HepG2 (cell line): Measurements from ENCODE around the gene TMX2. TPM values are rescaled to one million over a fixed set of nuclear protein-coding genes. Genes with fewer than 3 reads are reported as not detected.

Source experiments
- ATF1 ChIP-seq: IDR thresholded peaks from 2 replicates; pipeline ENCODE4 v1.6.1; 2016; ENCODE audit warnings: mild to moderate bottlenecking, control low read depth
- CHD2 ChIP-seq: IDR thresholded peaks from 2 replicates; pipeline ENCODE4 v1.6.1; 2011; ENCODE audit warnings: low read depth, low read length, improper control_type of control experiment
- STAT5B ChIP-seq: sonication (generic); formaldehyde crosslinking; IDR thresholded peaks from 2 replicates; pipeline ENCODE4 v1.4.0; 2020; ENCODE audit warnings: missing genetic modification reagents
- XRCC5 ChIP-seq: fragments of 200-400 bp; formaldehyde crosslinking; optimal IDR thresholded peaks from 2 replicates; pipeline ENCODE3; 2017; ENCODE audit warnings: mild to moderate bottlenecking, low read length
- ZFAT ChIP-seq: sonication (generic); formaldehyde crosslinking; conservative IDR thresholded peaks from 2 replicates; pipeline ENCODE4 v1.8.1; 2023; ENCODE audit warnings: missing genetic modification reagents, inconsistent platforms
- ZNF619 ChIP-seq: sonication (generic); formaldehyde crosslinking; IDR thresholded peaks from 2 replicates; pipeline ENCODE4 v1.4.0; 2020; ENCODE audit warnings: mild to moderate bottlenecking, missing genetic modification reagents
- ZNF674 ChIP-seq: sonication (generic); formaldehyde crosslinking; IDR thresholded peaks from 2 replicates; pipeline ENCODE4 v1.5.0; 2020; ENCODE audit warnings: low read depth, mild to moderate bottlenecking, missing genetic modification reagents
- ZNF780A ChIP-seq: sonication (generic); formaldehyde crosslinking; IDR thresholded peaks from 2 replicates; pipeline ENCODE4 v1.8.0; 2022; ENCODE audit warnings: mild to moderate bottlenecking, missing genetic modification reagents, moderate library complexity
- polyA plus RNA-seq, 8 experiments: library from polyadenylated mRNA; depleted of rRNA in 3 of 8; stranded (reverse) in 7 of 8; unstranded in 1 of 8; fragments of >200 nt; fragmentation: Illumina TruSeq in 4 of 8; extraction: Trizol in 4 of 8; gene quantifications; 2 replicates each; pipeline versions ENCODE4 v1.2.1 to v1.2.3, GENCODE V29; 2011 to 2016; ENCODE audit warnings: low read depth in 4 of 8, missing spikeins in 1 of 8, mixed read lengths in 1 of 8; ENCODE audit not compliant: insufficient read depth in 1 of 8
- total RNA-seq, 5 experiments: library from RNA; depleted of rRNA; stranded (reverse); fragments of >200 nt; fragmentation: Illumina TruSeq; extraction: Trizol; gene quantifications; 2 replicates each; pipeline ENCODE4 v1.2.3, GENCODE V29; 2016; ENCODE audit warnings: low read depth in 1 of 5
- TF ChIP-seq, protein P1 (sequence below): sonication (generic); formaldehyde crosslinking; IDR thresholded peaks from 2 replicates; pipeline ENCODE4 v1.5.0; 2020; ENCODE audit warnings: mild to moderate bottlenecking, missing genetic modification reagents, borderline replicate concordance
- TF ChIP-seq, protein P2 (sequence below): IDR thresholded peaks from 2 replicates; pipeline ENCODE4 v1.6.1; 2016; ENCODE audit warnings: control low read depth
- TF ChIP-seq, protein P3 (sequence below): sonication (generic); formaldehyde crosslinking; IDR thresholded peaks from 2 replicates; pipeline ENCODE4 v1.4.0; 2020; ENCODE audit warnings: missing genetic modification reagents, borderline replicate concordance
- TF ChIP-seq, protein P4 (sequence below): sonication (generic); formaldehyde crosslinking; IDR thresholded peaks from 2 replicates; pipeline ENCODE4 v1.5.0; 2020; ENCODE audit warnings: mild to moderate bottlenecking, missing genetic modification reagents, borderline replicate concordance
- TF ChIP-seq, protein P5 (sequence below): sonication (generic); formaldehyde crosslinking; IDR thresholded peaks from 2 replicates; pipeline ENCODE4 v1.5.1; 2020; ENCODE audit warnings: missing genetic modification reagents, mild to moderate bottlenecking, borderline replicate concordance

Gene TMX2
- total and polyA plus RNA-seq, 2 of the 13 experiments (the other 11 are each of a cell fraction or from before 2014, with no cell fraction given), result 84.5 to 129 TPM

DNA sequence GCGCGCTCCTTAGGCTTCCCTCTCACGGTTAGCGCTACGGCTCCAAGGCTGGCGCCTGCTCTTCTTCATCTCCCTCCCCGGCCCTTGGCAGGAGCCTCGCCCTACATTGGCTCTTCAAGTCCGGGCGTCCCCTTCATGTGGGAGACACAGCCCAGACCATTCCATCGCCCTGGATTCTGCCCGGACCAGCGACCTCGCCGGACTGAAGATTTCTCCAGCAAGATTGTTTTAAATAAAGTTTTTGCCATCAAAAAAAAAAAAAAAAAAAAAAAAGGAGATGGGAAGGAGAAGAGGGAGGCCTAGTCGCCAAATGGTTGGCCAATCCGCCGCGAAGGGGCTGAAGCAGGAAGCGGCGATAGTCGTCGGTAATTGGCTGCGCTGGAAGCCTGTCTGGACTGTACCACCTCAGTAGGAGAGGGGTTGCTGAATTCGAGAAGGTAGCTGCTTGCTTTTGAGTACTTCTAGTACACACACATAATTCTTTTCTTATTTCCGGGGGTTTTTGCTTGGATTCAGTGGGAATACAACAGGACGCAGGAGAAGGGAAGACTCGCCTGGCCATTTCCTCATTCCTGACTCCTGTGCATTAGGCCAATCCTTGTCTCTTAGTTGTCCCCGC lies 45.2 kb upstream of the TMX2 start (continued):
- TF ChIP-seq, protein P1, sequence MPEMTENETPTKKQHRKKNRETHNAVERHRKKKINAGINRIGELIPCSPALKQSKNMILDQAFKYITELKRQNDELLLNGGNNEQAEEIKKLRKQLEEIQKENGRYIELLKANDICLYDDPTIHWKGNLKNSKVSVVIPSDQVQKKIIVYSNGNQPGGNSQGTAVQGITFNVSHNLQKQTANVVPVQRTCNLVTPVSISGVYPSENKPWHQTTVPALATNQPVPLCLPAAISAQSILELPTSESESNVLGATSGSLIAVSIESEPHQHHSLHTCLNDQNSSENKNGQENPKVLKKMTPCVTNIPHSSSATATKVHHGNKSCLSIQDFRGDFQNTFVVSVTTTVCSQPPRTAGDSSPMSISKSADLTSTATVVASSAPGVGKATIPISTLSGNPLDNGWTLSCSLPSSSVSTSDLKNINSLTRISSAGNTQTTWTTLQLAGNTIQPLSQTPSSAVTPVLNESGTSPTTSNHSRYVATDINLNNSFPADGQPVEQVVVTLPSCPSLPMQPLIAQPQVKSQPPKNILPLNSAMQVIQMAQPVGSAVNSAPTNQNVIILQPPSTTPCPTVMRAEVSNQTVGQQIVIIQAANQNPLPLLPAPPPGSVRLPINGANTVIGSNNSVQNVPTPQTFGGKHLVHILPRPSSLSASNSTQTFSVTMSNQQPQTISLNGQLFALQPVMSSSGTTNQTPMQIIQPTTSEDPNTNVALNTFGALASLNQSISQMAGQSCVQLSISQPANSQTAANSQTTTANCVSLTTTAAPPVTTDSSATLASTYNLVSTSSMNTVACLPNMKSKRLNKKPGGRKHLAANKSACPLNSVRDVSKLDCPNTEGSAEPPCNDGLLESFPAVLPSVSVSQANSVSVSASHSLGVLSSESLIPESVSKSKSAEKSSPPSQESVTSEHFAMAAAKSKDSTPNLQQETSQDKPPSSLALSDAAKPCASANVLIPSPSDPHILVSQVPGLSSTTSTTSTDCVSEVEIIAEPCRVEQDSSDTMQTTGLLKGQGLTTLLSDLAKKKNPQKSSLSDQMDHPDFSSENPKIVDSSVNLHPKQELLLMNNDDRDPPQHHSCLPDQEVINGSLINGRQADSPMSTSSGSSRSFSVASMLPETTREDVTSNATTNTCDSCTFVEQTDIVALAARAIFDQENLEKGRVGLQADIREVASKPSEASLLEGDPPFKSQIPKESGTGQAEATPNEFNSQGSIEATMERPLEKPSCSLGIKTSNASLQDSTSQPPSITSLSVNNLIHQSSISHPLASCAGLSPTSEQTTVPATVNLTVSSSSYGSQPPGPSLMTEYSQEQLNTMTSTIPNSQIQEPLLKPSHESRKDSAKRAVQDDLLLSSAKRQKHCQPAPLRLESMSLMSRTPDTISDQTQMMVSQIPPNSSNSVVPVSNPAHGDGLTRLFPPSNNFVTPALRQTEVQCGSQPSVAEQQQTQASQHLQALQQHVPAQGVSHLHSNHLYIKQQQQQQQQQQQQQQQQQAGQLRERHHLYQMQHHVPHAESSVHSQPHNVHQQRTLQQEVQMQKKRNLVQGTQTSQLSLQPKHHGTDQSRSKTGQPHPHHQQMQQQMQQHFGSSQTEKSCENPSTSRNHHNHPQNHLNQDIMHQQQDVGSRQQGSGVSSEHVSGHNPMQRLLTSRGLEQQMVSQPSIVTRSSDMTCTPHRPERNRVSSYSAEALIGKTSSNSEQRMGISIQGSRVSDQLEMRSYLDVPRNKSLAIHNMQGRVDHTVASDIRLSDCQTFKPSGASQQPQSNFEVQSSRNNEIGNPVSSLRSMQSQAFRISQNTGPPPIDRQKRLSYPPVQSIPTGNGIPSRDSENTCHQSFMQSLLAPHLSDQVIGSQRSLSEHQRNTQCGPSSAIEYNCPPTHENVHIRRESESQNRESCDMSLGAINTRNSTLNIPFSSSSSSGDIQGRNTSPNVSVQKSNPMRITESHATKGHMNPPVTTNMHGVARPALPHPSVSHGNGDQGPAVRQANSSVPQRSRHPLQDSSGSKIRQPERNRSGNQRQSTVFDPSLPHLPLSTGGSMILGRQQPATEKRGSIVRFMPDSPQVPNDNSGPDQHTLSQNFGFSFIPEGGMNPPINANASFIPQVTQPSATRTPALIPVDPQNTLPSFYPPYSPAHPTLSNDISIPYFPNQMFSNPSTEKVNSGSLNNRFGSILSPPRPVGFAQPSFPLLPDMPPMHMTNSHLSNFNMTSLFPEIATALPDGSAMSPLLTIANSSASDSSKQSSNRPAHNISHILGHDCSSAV (CRISPR knock-in tag), result no peak
- TF ChIP-seq ZNF780A (no peak), ZNF674 (CRISPR knock-in tag) (no peak), ZNF619 (CRISPR knock-in tag) (no peak), STAT5B (no peak), CHD2 (0 out of 2 replicates have a peak, but pooled peaks have one; percentile 11), ZFAT (CRISPR knock-in tag) (no peak), ATF1 (CRISPR knock-in tag) (peak; percentile 62; the same call in 1 of the 2 replicates), XRCC5 (peak; percentile 50)
- TF ChIP-seq, protein P2, sequence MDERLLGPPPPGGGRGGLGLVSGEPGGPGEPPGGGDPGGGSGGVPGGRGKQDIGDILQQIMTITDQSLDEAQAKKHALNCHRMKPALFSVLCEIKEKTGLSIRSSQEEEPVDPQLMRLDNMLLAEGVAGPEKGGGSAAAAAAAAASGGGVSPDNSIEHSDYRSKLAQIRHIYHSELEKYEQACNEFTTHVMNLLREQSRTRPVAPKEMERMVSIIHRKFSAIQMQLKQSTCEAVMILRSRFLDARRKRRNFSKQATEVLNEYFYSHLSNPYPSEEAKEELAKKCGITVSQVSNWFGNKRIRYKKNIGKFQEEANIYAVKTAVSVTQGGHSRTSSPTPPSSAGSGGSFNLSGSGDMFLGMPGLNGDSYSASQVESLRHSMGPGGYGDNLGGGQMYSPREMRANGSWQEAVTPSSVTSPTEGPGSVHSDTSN (CRISPR knock-in tag), result peak; percentile 86
- TF ChIP-seq, protein P3, sequence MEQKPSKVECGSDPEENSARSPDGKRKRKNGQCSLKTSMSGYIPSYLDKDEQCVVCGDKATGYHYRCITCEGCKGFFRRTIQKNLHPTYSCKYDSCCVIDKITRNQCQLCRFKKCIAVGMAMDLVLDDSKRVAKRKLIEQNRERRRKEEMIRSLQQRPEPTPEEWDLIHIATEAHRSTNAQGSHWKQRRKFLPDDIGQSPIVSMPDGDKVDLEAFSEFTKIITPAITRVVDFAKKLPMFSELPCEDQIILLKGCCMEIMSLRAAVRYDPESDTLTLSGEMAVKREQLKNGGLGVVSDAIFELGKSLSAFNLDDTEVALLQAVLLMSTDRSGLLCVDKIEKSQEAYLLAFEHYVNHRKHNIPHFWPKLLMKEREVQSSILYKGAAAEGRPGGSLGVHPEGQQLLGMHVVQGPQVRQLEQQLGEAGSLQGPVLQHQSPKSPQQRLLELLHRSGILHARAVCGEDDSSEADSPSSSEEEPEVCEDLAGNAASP (CRISPR knock-in tag), result 0 out of 2 replicates have a peak, but pooled peaks have one; percentile 14
- TF ChIP-seq, protein P4, sequence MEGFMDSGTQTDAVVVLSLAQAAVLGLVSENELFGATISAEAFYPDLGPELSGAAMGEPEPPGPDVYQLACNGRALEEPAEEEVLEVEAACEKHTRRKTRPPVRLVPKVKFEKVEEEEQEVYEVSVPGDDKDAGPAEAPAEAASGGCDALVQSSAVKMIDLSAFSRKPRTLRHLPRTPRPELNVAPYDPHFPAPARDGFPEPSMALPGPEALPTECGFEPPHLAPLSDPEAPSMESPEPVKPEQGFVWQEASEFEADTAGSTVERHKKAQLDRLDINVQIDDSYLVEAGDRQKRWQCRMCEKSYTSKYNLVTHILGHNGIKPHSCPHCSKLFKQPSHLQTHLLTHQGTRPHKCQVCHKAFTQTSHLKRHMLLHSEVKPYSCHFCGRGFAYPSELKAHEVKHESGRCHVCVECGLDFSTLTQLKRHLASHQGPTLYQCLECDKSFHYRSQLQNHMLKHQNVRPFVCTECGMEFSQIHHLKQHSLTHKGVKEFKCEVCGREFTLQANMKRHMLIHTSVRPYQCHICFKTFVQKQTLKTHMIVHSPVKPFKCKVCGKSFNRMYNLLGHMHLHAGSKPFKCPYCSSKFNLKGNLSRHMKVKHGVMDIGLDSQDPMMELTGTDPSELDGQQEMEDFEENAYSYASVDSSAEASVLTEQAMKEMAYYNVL (CRISPR knock-in tag), result no peak
- TF ChIP-seq, protein P5, sequence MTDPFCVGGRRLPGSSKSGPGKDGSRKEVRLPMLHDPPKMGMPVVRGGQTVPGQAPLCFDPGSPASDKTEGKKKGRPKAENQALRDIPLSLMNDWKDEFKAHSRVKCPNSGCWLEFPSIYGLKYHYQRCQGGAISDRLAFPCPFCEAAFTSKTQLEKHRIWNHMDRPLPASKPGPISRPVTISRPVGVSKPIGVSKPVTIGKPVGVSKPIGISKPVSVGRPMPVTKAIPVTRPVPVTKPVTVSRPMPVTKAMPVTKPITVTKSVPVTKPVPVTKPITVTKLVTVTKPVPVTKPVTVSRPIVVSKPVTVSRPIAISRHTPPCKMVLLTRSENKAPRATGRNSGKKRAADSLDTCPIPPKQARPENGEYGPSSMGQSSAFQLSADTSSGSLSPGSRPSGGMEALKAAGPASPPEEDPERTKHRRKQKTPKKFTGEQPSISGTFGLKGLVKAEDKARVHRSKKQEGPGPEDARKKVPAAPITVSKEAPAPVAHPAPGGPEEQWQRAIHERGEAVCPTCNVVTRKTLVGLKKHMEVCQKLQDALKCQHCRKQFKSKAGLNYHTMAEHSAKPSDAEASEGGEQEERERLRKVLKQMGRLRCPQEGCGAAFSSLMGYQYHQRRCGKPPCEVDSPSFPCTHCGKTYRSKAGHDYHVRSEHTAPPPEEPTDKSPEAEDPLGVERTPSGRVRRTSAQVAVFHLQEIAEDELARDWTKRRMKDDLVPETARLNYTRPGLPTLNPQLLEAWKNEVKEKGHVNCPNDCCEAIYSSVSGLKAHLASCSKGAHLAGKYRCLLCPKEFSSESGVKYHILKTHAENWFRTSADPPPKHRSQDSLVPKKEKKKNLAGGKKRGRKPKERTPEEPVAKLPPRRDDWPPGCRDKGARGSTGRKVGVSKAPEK (CRISPR knock-in tag), result no peak
